Measurements from ENCODE around the gene STMND1. TPM values are rescaled to one million over a fixed set of nuclear protein-coding genes. Genes with fewer than 3 reads are reported as not detected.

Gene STMND1
- total RNA-seq, 1 experiment from 2014 or later = 0.26 TPM

DNA sequence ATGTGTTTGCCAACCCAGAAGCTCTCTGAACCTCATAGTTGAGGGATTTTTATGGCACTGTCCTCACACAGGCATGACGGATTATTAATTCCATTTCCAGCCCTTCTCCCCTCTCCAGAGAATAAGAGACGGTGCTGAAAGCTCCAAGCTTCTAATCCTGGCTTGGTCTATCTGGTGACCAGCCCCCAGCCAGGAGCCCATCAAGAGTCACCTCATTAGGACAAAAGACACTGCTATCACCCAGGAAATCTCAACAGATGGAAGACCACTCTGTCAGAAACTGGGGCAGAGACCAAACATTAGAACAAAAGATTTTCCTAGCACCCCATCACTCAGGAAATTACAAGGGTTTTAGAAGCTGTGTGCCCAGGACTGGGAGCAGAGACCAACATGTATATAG is 48.2 kb downstream of the STMND1 start:
- no peaks in the 10 kb centered on the region for H4K20me1 ChIP-seq (ENCODE audit: insufficient read depth)
- H3K9me3 ChIP-seq (ENCODE audit: insufficient read depth, low read depth) = no peaks in the 10 kb centered on the region; the same call in 1 of the 2 replicates
- no peak overlapping the region for H2AFZ ChIP-seq
- CTCF ChIA-PET = no interaction called here
- H3F3A ChIP-seq (ENCODE audit: insufficient read depth, low read depth) = no peaks in the 10 kb centered on the region
- no peaks in the 10 kb centered on the region for H3K79me2 ChIP-seq (ENCODE audit: low read depth)
- BruUV-seq (replicated peaks) = no TSS peak
- no peaks in the 10 kb centered on the region for H3K27me3 ChIP-seq (ENCODE audit: insufficient read depth, low read depth)
- no peak overlapping the region for H3K27ac ChIP-seq
- intact Hi-C loops (cut with micrococcal nuclease; ENCODE audit: unreplicated experiment) = no loop called here
- POLR2A ChIA-PET (ENCODE audit: unreplicated experiment) = no interaction called here
- no peak overlapping the region for H3K4me2 ChIP-seq
- TF ChIP-seq EZH2 (IDR thresholded peaks at IDR 0.05; ENCODE audit: low read depth) = no peak
- TF ChIP-seq, protein P1, sequence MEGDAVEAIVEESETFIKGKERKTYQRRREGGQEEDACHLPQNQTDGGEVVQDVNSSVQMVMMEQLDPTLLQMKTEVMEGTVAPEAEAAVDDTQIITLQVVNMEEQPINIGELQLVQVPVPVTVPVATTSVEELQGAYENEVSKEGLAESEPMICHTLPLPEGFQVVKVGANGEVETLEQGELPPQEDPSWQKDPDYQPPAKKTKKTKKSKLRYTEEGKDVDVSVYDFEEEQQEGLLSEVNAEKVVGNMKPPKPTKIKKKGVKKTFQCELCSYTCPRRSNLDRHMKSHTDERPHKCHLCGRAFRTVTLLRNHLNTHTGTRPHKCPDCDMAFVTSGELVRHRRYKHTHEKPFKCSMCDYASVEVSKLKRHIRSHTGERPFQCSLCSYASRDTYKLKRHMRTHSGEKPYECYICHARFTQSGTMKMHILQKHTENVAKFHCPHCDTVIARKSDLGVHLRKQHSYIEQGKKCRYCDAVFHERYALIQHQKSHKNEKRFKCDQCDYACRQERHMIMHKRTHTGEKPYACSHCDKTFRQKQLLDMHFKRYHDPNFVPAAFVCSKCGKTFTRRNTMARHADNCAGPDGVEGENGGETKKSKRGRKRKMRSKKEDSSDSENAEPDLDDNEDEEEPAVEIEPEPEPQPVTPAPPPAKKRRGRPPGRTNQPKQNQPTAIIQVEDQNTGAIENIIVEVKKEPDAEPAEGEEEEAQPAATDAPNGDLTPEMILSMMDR (conservative IDR thresholded peaks at IDR 0.05) = no peak
- H3K4me3 ChIP-seq = no peak overlapping the region
- no peak for DNase-seq
- H3K9me2 ChIP-seq (ENCODE audit: insufficient read depth) = no peaks in the 10 kb centered on the region
- no peaks in the 10 kb centered on the region for H3K4me1 ChIP-seq (replicated peaks; ENCODE audit: insufficient read depth)
- H3K36me3 ChIP-seq (ENCODE audit: low read depth) = no peaks in the 10 kb centered on the region

DNA sequence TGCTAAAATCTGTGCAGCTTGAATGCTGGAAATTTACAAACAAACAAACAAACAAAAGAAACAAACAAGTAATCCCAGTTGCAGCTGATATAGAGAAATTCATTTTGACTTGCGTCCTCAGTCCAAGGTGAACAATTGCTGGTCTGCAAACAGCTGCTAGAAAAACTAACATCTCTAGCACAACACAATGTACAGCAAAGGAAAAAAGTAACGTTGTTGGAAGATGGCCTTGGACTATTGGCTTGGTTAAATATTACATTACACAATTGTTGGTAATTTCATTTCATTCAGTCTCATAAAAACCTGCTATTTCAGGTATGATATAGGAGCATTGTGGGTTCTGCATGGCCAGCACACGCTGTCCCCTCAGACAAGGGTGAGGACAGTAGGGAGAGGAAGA is 50.0 kb downstream of the STMND1 start:
- no peaks in the 10 kb centered on the region for H3K36me3 ChIP-seq (ENCODE audit: low read depth)
- POLR2A ChIA-PET (ENCODE audit: unreplicated experiment) = no interaction called here
- no peak overlapping the region for H2AFZ ChIP-seq
- no peaks in the 10 kb centered on the region for H3K27me3 ChIP-seq (ENCODE audit: insufficient read depth, low read depth)
- H3K79me2 ChIP-seq (ENCODE audit: low read depth) = no peaks in the 10 kb centered on the region
- no peak overlapping the region for H3K27ac ChIP-seq
- BruUV-seq (replicated peaks) = no TSS peak
- H3K4me3 ChIP-seq = no peak overlapping the region
- no peaks in the 10 kb centered on the region; the same call in 1 of the 2 replicates for H3K9me3 ChIP-seq (ENCODE audit: insufficient read depth, low read depth)
- intact Hi-C loops (cut with micrococcal nuclease; ENCODE audit: unreplicated experiment) = no loop called here
- no peaks in the 10 kb centered on the region for H4K20me1 ChIP-seq (ENCODE audit: insufficient read depth)
- H3K4me1 ChIP-seq (replicated peaks; ENCODE audit: insufficient read depth) = no peaks in the 10 kb centered on the region
- H3K9me2 ChIP-seq (ENCODE audit: insufficient read depth) = no peaks in the 10 kb centered on the region
- DNase-seq = no peak
- H3K4me2 ChIP-seq = no peak overlapping the region
- TF ChIP-seq, protein P1 (conservative IDR thresholded peaks at IDR 0.05) = no peak
- TF ChIP-seq EZH2 (IDR thresholded peaks at IDR 0.05; ENCODE audit: low read depth) = no peak
- H3F3A ChIP-seq (ENCODE audit: insufficient read depth, low read depth) = no peaks in the 10 kb centered on the region
- CTCF ChIA-PET = no interaction called here

DNA sequence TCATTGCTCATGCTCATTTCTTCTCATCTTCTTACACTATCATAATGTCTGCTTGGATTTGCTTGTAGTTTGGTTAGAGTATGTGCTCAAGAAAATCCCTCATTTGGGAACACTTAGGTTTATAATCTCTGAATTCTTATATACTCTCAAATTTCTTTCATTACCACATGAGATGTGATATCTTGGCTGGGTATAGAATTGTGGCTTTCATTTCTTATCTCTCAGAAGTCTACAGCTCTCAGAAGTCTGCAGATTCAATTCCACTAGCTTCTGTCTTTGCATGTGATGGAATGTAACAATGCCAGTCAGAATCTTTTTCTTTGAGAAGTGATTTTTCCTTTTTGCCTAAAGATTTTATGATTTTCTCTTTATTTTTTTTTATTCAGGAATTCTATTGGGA is 50.9 kb downstream of the STMND1 start:
- Histone ChIP-seq H4K20me1 (ENCODE audit: insufficient read depth) (no peaks in the 10 kb centered on the region), H3K27me3 (ENCODE audit: insufficient read depth, low read depth) (no peaks in the 10 kb centered on the region), H2AFZ (no peak overlapping the region), H3K27ac (no peak overlapping the region), H3K9me2 (ENCODE audit: insufficient read depth) (no peaks in the 10 kb centered on the region), H3K4me3 (no peak overlapping the region), H3K4me2 (no peak overlapping the region), H3K79me2 (ENCODE audit: low read depth) (no peaks in the 10 kb centered on the region), H3F3A (ENCODE audit: insufficient read depth, low read depth) (no peaks in the 10 kb centered on the region), H3K4me1 (replicated peaks; ENCODE audit: insufficient read depth) (no peaks in the 10 kb centered on the region), H3K9me3 (ENCODE audit: insufficient read depth, low read depth) (no peaks in the 10 kb centered on the region; the same call in 1 of the 2 replicates), H3K36me3 (ENCODE audit: low read depth) (no peaks in the 10 kb centered on the region)
- DNase-seq = no peak
- no peak for TF ChIP-seq EZH2 (IDR thresholded peaks at IDR 0.05; ENCODE audit: low read depth)
- TF ChIP-seq, protein P1 (conservative IDR thresholded peaks at IDR 0.05) = no peak
- POLR2A ChIA-PET (ENCODE audit: unreplicated experiment) = no interaction called here
- CTCF ChIA-PET = no interaction called here
- intact Hi-C loops (cut with micrococcal nuclease; ENCODE audit: unreplicated experiment) = no loop called here
- BruUV-seq (replicated peaks) = no TSS peak
